Uterus (tissue), 2 donors: ENCODE measurements around the gene MAP4K4.

ENCODE experiments used
- POLR2A ChIP-seq, 2 donors: fragments of 450-650 bp; IDR thresholded peaks; one replicate each; pipeline ENCODE4 v1.6.1; 2016; ENCODE audit warnings: antibody characterized with exemption in 2 of 2, mild to moderate bottlenecking in 1 of 2, moderate library complexity in 1 of 2
- TF ChIP-seq, protein P1 (sequence below), 4 experiments: fragments of 200-600 bp in 2 of 4; fragments of 450-650 bp in 2 of 4; sonication (generic) in 2 of 4; IDR thresholded peaks; one replicate each; pipeline ENCODE4 v1.5.1; 2016 to 2019; ENCODE audit warnings: antibody characterized with exemption in 4 of 4, mild to moderate bottlenecking in 2 of 4, moderate library complexity in 1 of 4

DNA sequence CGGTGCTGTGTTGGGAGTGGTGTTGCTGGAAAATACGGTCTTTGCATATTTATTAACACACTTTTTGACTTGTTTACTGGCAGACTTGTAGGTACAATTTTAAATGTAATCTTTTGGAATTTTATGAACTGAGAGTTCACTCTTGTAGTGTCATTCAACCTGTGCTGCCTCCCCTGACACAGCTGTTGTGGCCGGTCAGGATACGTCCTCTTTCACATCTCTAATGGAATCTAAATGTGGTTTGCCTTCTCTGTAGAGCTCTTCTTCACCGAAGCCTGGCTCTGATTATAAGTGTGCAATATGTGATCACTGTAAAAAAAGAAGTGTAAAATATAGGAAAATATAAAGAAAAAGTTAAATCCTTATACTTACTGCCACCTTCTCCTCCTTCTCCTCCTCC, 94.7 kb downstream of the MAP4K4 start:
- TF ChIP-seq, protein P1, sequence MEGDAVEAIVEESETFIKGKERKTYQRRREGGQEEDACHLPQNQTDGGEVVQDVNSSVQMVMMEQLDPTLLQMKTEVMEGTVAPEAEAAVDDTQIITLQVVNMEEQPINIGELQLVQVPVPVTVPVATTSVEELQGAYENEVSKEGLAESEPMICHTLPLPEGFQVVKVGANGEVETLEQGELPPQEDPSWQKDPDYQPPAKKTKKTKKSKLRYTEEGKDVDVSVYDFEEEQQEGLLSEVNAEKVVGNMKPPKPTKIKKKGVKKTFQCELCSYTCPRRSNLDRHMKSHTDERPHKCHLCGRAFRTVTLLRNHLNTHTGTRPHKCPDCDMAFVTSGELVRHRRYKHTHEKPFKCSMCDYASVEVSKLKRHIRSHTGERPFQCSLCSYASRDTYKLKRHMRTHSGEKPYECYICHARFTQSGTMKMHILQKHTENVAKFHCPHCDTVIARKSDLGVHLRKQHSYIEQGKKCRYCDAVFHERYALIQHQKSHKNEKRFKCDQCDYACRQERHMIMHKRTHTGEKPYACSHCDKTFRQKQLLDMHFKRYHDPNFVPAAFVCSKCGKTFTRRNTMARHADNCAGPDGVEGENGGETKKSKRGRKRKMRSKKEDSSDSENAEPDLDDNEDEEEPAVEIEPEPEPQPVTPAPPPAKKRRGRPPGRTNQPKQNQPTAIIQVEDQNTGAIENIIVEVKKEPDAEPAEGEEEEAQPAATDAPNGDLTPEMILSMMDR (IDR thresholded peaks at IDR 0.05) = no peak
- TF ChIP-seq POLR2A (IDR thresholded peaks at IDR 0.05) = no peak
